ENCODE results near the gene ATP5F1C.

The ATP5F1C gene

DNA sequence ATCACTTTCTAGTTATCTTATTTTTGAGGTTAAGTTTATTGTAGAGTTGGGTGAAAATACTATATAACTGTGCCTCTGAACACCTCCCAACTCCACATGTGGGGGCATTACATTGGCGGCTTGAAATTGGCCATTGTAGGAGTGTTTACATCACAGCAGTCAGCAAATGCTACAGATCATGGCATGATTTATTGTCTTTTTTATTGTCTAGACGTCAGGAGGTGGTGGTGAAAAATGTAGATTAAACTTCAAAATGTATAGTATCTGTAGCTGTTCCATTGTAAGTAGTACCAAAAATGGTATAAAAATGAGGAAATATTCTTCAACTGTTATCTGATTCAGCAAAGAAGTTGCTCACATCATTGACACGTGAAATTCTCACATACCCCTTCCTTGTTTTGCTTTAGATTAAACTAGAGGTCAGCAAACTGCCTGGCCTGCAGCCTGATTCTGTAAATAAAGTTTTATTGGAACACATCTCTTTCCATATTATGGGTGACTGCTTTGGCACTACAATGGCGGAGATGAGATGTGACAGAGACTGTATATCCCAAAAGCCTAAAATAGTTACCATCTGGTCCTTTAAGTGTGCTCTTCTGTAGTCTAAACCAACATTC is 65.4 kb downstream of the ATP5F1C start:
- no peak for FAIRE-seq

DNA sequence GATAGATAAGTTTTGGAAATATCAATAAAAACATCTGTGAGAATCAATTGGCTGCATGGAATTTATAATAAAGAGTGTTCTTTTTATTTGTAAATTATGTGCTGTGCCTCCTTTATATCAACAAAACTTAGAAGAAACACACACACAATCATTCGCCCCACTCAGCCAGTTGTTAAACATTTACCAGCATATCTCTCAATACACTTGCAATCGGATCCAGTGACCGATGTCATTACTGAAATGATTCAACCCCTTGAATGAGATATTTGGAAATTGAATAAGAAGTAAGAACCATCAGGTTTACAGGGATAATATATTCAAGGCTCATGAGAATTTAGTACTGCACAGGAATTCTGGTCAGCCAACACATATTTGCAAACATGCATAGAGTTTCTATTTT is 65.9 kb downstream of the ATP5F1C start:
- no peak for FAIRE-seq

DNA sequence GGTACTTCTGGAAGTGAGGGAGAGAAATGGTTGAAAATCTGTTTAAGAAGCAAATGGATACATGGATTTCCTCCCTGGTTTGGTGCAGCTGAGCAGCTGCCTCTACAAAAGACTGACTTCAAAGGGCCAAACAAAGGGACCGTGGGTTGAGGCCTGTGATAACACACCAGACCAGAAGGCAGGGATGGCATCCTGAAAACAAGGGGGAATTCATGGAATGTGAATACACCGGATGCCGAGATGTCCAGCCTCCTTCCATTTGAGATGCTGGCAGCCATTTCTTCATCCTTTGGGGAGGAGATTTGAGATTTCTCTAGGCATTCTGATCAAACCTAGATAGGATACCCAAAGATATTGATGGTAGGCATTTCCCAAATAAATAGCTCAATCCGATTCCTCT is 67.2 kb downstream of the ATP5F1C start:
- FAIRE-seq = no peak

DNA sequence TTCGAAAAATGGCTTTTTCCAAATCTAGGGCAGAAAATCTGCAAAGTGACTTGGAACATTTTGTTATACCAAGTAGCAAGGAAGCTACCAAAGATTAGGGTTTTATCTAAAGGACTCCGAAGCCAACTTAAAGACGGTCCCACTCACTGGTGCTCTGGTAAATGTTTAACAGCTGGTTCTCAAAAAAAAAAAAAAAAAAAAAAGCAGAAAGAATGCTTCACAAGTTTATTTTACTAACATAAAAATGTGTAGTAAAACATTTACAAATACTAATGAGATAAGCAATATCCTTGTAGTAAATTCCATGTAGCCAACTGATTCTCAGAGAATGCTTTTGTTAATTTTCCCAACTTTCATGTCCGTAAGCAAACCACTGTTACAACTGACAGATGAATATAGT is 68.7 kb downstream of the ATP5F1C start:
- peak; percentile 67 for FAIRE-seq

DNA sequence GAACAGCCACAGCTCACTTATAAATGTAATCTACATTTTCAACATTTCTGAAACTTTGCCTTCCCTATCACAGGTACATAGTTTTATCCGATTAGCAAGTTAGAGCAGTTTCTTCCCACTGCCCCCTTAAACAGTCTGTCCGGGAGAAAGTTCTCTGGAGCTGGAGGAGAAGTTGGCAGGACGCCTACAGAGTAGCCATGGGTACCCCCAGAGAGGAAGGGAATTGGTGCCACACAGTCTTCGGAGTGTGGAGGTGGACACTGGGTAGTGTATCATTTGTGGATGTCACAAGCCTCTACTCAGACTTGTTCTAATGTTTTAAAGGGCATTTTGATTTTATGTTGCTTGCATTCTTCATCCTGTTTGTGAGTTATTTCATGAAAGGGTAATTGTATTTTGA is 69.3 kb downstream of the ATP5F1C start:
- FAIRE-seq = no peak

Measured in endometrium (tissue), 2 donors.